ENCODE data around the gene TBX6.

TBX6 gene

GRCh38 chr16:30087181-30087898 lies 4.4 kb downstream of the TBX6 start:
- no peak for DNase-seq (ENCODE audit: low read depth, low spot score)

- DNase-seq (ENCODE audit: low read depth, low spot score): no peak
Measured at GRCh38 chr16:30086291-30087140, 5.2 kb downstream of the TBX6 start.

GRCh38 chr16:30085820-30086219 lies 5.9 kb downstream of the TBX6 start:
- no peak for DNase-seq (ENCODE audit: low read depth, low spot score)

- DNase-seq (ENCODE audit: low read depth, low spot score): no peak
Measured at GRCh38 chr16:30085247-30085646, 6.5 kb downstream of the TBX6 start.

DNA sequence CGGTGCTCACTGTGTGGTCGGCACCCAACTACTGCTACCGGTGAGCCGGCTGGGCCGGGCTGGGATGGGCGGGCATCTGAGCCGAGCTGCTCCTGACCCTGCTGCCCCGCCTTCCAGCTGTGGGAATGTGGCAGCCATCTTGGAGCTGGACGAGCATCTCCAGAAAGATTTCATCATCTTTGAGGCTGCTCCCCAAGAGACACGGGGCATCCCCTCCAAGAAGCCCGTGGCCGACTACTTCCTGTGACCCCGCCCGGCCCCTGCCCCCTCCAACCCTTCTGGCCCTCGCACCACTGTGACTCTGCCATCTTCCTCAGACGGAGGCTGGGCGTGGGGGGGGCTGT lies 6.9 kb downstream of the TBX6 start:
- no peak for DNase-seq (ENCODE audit: low read depth, low spot score)

DNA sequence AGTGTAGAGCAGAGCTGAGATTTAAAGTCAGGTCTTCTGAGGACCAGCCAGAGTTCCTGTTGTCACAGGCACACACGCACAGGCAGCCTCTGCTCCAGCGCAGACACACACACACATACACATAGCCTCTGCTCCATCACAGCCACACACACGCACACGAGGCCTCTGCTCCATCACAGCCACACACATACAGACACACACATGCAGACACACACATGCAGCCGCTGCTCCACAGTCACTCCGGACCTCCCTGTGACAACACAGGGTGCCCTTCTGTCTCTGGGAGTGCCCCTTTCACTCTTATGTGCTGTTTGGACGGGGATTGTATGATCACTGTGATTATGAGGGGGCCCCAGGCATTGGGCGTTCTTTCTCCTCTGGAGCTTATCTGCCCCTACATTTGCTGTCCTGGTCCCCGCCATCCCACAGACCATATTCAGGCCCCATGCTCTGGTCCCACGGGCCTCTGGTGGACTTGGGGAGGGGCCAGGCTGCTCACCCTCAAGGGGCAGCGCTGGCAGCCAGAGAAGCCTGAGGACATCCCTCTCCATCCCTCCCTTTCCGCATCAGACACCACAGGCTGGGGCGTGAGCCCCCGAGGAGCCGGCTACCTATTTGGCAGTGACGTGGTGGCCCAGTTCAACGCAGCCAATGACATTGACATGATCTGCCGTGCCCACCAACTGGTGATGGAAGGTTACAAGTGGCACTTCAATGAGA lies 7.5 kb downstream of the TBX6 start:
- no peak for DNase-seq (ENCODE audit: low read depth, low spot score)

DNA sequence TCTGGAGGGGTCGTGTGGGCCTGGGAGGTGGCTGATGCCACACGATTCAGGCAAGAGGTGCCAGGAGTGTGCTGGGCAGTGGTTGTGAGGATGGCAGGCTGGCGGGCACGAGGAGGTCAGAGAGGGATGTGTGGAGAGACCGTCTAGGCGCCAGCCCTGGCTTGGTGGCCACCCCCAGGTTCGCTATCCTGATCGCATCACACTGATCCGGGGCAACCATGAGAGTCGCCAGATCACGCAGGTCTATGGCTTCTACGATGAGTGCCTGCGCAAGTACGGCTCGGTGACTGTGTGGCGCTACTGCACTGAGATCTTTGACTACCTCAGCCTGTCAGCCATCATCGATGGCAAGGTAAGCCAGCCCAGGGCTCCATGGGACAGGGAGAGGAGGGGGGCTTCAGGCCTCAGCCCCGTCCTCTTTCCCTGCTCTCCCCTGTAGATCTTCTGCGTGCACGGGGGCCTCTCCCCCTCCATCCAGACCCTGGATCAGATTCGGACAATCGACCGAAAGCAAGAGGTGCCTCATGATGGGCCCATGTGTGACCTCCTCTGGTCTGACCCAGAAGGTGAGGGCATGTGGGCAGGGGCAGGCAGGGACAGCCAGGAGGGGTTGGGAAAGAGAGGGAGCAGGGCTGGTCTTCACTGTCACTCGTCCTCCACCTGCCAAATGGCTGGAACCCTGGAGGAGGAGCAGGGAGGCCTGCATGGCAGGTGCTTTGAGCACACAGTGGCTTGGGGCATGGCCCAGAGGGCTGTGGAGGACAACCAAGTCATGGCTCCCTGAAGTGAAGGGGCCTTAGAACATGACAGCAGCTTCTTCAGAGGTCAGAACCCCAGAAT lies 8.3 kb downstream of the TBX6 start:
- no peak for DNase-seq (ENCODE audit: low read depth, low spot score)

DNA sequence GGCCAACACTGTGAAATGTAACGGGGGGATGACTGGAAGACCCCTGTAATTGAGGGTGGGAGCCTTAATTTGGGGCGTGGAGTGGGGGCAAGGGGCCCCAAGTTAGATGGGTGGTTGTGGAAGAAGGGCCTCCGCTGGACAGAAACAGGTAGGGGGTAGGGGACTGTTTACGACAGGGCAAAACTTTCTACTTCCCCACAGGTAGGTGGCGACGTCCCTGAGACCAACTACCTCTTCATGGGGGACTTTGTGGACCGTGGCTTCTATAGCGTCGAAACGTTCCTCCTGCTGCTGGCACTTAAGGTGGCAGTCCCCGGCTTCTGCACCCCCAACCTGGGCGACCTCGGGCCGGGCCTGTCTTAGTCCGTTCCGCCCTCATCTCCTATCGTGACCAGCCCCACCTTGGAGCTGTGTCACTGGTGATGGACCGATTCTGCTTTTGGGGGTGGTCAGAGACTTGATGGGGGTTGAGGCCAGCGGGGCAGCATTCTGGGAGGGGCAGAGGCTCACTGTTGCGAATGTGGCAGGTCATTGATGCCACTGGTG lies 9.1 kb downstream of the TBX6 start:
- no peak for DNase-seq (ENCODE audit: low read depth, low spot score)

- DNase-seq (ENCODE audit: low read depth, low spot score): no peak
Measured at GRCh38 chr16:30079480-30079879, 12.2 kb downstream of the TBX6 start.

GRCh38 chr16:30078744-30079143 lies 13.0 kb downstream of the TBX6 start:
- no peak for DNase-seq (ENCODE audit: low read depth, low spot score)

GRCh38 chr16:30077656-30078055 lies 14.1 kb downstream of the TBX6 start:
- no peak for DNase-seq (ENCODE audit: low read depth, low spot score)

- no peak for DNase-seq (ENCODE audit: low read depth, low spot score)
Measured at GRCh38 chr16:30076276-30076791, 15.4 kb downstream of the TBX6 start.

- peak; percentile 93 for DNase-seq (ENCODE audit: low read depth, low spot score)
Measured at GRCh38 chr16:30075503-30076275, 16.0 kb downstream of the TBX6 start, which contains the start of gene PPP4C. Gene PPP4C (plus strand): TSS chr16:30075994. CDS start chr16:30076378, 384 bp downstream.

DNA sequence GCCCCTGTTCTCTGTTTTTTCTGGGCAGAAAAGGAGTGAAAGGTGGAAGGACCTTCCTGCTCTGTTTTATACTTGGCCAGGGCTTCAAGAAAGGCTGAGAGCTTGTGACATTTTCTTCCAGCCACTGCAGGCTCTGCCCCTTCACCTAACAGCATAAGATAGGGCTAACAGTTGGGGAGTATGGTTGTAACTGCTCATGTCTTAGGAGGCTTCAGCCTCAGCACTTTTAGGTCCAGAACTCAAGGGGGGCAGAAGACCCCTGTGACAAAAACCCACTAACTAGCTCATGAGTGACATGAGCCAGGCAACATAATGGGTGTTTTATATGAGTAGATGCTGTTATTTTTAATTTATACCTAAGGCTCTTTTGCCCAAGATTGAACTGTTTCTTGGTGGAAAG lies 21.2 kb downstream of the TBX6 start:
- DNase-seq (ENCODE audit: low read depth, low spot score): no peak

DNA sequence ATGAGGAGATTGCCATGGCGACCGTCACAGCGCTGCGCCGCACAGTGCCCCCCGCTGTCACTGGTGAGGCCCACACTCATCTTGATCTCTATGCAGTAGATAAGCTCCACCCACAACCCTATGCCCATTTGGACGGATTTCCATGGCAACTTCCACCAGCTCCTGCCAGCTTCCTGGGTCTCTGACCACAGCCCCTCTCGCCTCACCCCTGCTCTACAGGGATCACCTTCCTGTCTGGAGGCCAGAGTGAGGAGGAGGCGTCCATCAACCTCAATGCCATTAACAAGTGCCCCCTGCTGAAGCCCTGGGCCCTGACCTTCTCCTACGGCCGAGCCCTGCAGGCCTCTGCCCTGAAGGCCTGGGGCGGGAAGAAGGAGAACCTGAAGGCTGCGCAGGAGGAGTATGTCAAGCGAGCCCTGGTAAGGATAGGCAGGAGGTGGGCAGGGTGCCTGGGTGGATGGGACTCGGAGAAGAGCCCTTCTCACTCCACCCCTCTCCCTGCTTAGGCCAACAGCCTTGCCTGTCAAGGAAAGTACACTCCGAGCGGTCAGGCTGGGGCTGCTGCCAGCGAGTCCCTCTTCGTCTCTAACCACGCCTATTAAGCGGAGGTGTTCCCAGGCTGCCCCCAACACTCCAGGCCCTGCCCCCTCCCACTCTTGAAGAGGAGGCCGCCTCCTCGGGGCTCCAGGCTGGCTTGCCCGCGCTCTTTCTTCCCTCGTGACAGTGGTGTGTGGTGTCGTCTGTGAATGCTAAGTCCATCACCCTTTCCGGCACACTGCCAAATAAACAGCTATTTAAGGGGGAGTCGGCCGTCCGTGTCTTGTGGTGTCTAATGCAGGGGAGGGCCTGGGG lies 21.9 kb downstream of the TBX6 start:
- DNase-seq (ENCODE audit: low read depth, low spot score): peak; percentile 52

DNA sequence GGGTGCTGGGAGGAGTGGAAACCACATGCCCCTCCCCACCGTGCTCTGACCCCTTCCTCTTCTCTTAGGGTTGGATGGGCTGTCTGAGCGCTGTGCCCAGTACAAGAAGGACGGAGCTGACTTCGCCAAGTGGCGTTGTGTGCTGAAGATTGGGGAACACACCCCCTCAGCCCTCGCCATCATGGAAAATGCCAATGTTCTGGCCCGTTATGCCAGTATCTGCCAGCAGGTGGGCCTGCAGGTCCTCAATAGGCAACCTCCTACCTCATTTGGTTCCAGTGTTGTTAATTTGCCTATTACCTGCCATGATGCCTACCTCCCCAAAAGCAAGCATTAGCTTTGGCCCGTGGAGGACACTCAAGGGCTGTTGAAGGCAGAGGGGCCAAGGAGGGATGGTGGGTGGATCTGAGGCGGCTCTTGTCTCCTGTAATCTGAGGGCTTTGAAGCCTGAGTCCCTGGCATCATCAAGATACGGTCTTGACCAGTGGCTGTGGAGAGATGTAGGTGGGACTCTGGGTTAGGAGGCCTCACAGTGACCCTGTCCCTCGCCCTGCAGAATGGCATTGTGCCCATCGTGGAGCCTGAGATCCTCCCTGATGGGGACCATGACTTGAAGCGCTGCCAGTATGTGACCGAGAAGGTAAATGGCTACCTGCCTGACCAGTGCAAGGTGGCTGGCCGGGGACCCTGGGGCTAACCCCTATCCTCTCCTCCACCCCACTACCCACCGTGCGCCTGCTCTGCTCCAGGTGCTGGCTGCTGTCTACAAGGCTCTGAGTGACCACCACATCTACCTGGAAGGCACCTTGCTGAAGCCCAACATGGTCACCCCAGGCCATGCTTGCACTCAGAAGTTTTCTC lies 22.7 kb downstream of the TBX6 start:
- DNase-seq (ENCODE audit: low read depth, low spot score): no peak

- DNase-seq (ENCODE audit: low read depth, low spot score): no peak
Measured at GRCh38 chr16:30068333-30068732, 23.4 kb downstream of the TBX6 start.

DNA sequence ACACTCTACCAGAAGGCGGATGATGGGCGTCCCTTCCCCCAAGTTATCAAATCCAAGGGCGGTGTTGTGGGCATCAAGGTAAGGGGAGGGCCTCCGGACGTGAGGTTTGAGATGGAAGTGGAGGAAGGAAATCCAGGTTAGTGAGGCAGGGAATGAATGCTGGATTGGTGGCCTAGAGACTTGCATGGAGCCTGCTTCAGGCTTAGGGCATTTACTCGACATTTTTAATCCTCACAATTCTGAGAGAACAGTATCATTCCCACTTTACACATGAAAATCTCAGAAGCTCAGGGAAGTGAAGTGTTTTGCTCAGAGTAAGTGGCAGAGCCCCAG lies 24.2 kb downstream of the TBX6 start:
- no peak for DNase-seq (ENCODE audit: low read depth, low spot score)
